ENCODE data around the gene C19orf53.
A peak's percentile ranks its signal among the peaks of the same experiment; 100 is the strongest.

C19orf53 gene

GRCh38 chr19:13774217-13775191, at the start of gene C19orf53:
TSS of gene C19orf53 (plus strand) at chr19:13774456. CDS start at chr19:13774478, 22 bp downstream.
- H3K9me3 Mint-ChIP-seq, result no peaks in the 10 kb centered on the region
- CTCF ChIA-PET, result interaction anchor here (0.7 to 2.3 kb wide), 5 partner anchors 9 to 497 kb away, joined by 3 to 8 read pairs (median 5); no protein-coding TSS in a partner anchor

GRCh38 chr19:13726323-13726722, 47.9 kb upstream of the C19orf53 start:
- Mint-ChIP-seq H3K4me3 (no peak overlapping the region), H3K27me3 (no peaks in the 10 kb centered on the region), H3K36me3 (no peaks in the 10 kb centered on the region), H3K4me1 (peaks cover 12% of the 10 kb centered on the region), H3K9me3 (no peaks in the 10 kb centered on the region), H3K27ac (no peak overlapping the region)
- CTCF ChIA-PET, result interaction anchor here (0.6 kb wide), 1 partner anchor 136 kb away, joined by 3 read pairs; no protein-coding TSS in a partner anchor
- no peak for DNase-seq

More at GRCh38 chr19:13774217-13775191, at the start of gene C19orf53:
- H3K4me3 Mint-ChIP-seq, result peak within 1 kb of the TSS; percentile 97
- H3K27me3 Mint-ChIP-seq, result no peaks in the 10 kb centered on the region
- peaks cover 36% of the 10 kb centered on the region for H3K36me3 Mint-ChIP-seq
- DNase-seq, result peak; percentile 94
- H3K4me1 Mint-ChIP-seq, result peaks cover 25% of the 10 kb centered on the region
- H3K27ac Mint-ChIP-seq, result peak within 1 kb of the TSS; percentile 90

DNA sequence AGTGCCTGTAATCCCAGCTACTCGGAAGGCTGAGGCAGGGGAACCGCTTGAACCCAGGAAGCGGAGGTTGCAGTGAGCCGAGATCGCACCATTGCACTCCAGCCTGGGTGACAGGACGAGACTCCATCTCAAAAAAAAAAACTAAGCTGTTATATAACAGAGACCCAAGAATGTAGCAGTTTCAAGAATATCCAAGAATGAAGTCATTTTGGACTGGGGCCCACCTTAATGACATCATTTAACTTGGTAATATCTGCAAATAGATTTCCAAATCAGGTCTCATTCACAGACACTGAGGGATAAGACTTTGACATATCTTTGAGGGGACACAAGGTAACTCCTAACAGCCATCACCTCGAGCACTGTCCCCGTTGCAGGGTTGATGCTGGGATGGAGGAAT, 46.5 kb upstream of the C19orf53 start:
- Mint-ChIP-seq H3K27me3 (no peaks in the 10 kb centered on the region), H3K4me3 (no peak overlapping the region), H3K4me1 (peaks cover 19% of the 10 kb centered on the region), H3K27ac (no peak overlapping the region), H3K9me3 (no peaks in the 10 kb centered on the region), H3K36me3 (no peaks in the 10 kb centered on the region)
- CTCF ChIA-PET, result no interaction called here
- DNase-seq, result no peak

DNA sequence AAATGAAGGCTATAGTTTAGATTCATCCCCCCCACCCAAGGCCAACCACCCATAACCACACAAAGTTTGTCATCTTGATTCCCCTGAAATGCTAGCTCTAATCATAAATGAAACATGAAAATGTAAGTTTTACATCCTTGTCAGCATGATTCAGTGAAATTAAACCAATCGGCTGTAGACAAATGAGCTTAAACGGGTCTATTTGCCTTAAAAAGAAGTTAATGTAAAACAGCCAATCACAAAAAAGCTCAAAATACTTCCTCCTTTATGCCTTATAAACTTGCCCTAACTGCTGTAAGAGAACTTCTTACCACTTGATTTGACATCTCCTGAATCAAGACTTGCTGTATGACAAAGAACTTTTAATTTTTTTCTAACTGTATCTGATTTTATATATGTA, 44.4 kb upstream of the C19orf53 start:
- DNase-seq, result no peak
- H3K36me3 Mint-ChIP-seq, result no peaks in the 10 kb centered on the region
- no peaks in the 10 kb centered on the region for H3K9me3 Mint-ChIP-seq
- peaks cover 19% of the 10 kb centered on the region for H3K4me1 Mint-ChIP-seq
- CTCF ChIA-PET, result no interaction called here
- H3K4me3 Mint-ChIP-seq, result no peak overlapping the region
- no peak overlapping the region for H3K27ac Mint-ChIP-seq
- H3K27me3 Mint-ChIP-seq, result no peaks in the 10 kb centered on the region

- CTCF ChIA-PET, result interaction anchor here (0.8 to 1.4 kb wide), 4 partner anchors 10 to 142 kb away, joined by 3 to 4 read pairs (median 4); no protein-coding TSS in a partner anchor
These were observed 42.9 kb upstream of the C19orf53 start for GRCh38 chr19:13731147-13731964.

DNA sequence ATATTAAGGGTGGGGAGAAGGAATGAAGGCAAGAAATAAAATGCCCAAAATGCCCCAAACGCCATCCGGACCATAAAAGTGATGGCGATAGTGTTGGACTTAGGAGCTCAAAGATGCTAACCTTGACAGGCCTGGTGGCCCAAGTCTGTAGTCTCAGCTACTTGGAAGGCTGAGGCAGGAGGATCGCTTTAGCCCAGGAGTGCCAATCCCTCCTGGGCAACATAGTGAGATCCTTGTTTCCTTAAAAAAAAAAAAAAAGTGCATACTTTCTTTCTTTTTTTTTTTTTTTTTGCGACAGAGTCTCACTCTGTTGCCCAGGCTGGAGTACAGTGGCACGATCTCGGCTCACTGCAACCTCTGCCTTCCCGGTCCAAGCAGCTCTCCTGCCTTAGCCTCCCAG, 41.9 kb upstream of the C19orf53 start:
- CTCF ChIA-PET, result interaction anchor here (0.9 to 1.4 kb wide), 3 partner anchors 11 to 143 kb away, joined by 3 to 4 read pairs (median 3); no protein-coding TSS in a partner anchor
- H3K4me1 Mint-ChIP-seq, result peaks cover 19% of the 10 kb centered on the region

More at GRCh38 chr19:13731147-13731964, 42.9 kb upstream of the C19orf53 start:
- DNase-seq, result peak; percentile 97
- Mint-ChIP-seq H3K36me3 (peaks cover 2% of the 10 kb centered on the region), H3K27me3 (no peaks in the 10 kb centered on the region), H3K9me3 (no peaks in the 10 kb centered on the region), H3K4me1 (peaks cover 19% of the 10 kb centered on the region), H3K4me3 (peak overlapping the region; percentile 79), H3K27ac (peak overlapping the region; percentile 90)

DNA sequence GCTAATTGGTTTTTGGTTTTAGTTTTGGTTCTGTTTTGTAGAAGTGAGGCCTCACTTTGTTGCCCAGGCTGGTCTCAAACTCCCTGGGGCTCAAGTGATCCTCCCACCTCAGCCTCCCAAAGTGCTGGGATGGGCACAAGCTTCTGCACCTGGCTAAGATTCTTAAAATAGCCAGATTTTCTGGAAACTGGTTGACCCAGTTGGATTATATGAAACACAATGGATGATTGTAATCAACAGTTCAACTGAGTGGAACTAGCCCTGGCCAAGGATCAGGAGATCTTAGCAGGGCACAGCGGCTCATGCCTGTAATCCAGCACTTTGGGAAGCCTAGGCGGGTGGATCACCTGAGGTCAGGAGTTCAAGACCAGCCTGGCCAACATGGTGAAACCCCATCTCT, 39.5 kb upstream of the C19orf53 start:
- no peaks in the 10 kb centered on the region for H3K27me3 Mint-ChIP-seq
- no peaks in the 10 kb centered on the region for H3K9me3 Mint-ChIP-seq
- CTCF ChIA-PET, result no interaction called here
- DNase-seq, result no peak
- H3K27ac Mint-ChIP-seq, result no peak overlapping the region
- H3K4me3 Mint-ChIP-seq, result no peak overlapping the region
- H3K4me1 Mint-ChIP-seq, result peaks cover 19% of the 10 kb centered on the region
- peaks cover 2% of the 10 kb centered on the region for H3K36me3 Mint-ChIP-seq

More for the DNA sequence above, 41.9 kb upstream of the C19orf53 start:
- H3K27ac Mint-ChIP-seq, result no peak overlapping the region
- no peaks in the 10 kb centered on the region for H3K9me3 Mint-ChIP-seq
- H3K36me3 Mint-ChIP-seq, result peaks cover 2% of the 10 kb centered on the region
- H3K4me3 Mint-ChIP-seq, result peak overlapping the region; percentile 79
- no peaks in the 10 kb centered on the region for H3K27me3 Mint-ChIP-seq
- no peak for DNase-seq

- no peak for DNase-seq
- H3K9me3 Mint-ChIP-seq, result no peaks in the 10 kb centered on the region
- no peaks in the 10 kb centered on the region for H3K4me1 Mint-ChIP-seq
- H3K4me3 Mint-ChIP-seq, result no peak overlapping the region
- H3K27ac Mint-ChIP-seq, result no peak overlapping the region
- peaks cover 2% of the 10 kb centered on the region for H3K36me3 Mint-ChIP-seq
- H3K27me3 Mint-ChIP-seq, result no peaks in the 10 kb centered on the region
- CTCF ChIA-PET, result no interaction called here
These were observed 36.2 kb upstream of the C19orf53 start for GRCh38 chr19:13738073-13738472.

GRCh38 chr19:13741893-13742292, 32.4 kb upstream of the C19orf53 start:
- CTCF ChIA-PET, result interaction anchor here (1.5 kb wide), 1 partner anchor 120 kb away, joined by 5 read pairs; no protein-coding TSS in a partner anchor
- H3K9me3 Mint-ChIP-seq, result no peaks in the 10 kb centered on the region

DNA sequence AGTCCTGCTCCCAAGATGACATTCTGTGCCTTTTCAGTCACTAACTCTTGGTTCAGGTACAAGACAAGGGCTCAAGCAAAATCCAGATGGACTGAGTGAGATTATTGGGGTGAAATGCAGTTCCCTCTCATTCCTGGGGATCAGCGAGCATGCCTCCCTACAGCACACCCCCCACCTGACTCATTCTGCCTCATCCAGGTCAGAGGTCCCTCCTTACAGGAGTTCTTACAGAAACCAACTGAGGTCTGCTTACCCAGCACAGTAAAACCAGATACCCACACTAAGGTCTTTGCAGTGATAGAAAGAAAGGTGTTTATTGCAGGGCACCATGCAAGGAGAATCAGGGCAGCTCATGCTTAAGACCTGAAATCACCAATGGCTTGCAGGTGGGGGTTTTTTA, 31.5 kb upstream of the C19orf53 start:
- no peak for DNase-seq
- Mint-ChIP-seq H3K27ac (no peak overlapping the region), H3K36me3 (no peaks in the 10 kb centered on the region), H3K4me3 (no peak overlapping the region), H3K27me3 (no peaks in the 10 kb centered on the region), H3K9me3 (no peaks in the 10 kb centered on the region), H3K4me1 (peaks cover 9% of the 10 kb centered on the region)
- CTCF ChIA-PET, result interaction anchor here (1.5 kb wide), 1 partner anchor 120 kb away, joined by 5 read pairs; no protein-coding TSS in a partner anchor

More at GRCh38 chr19:13741893-13742292, 32.4 kb upstream of the C19orf53 start:
- H3K4me1 Mint-ChIP-seq, result peaks cover 2% of the 10 kb centered on the region
- no peak overlapping the region for H3K27ac Mint-ChIP-seq
- H3K36me3 Mint-ChIP-seq, result no peaks in the 10 kb centered on the region
- H3K27me3 Mint-ChIP-seq, result no peaks in the 10 kb centered on the region
- DNase-seq, result no peak
- H3K4me3 Mint-ChIP-seq, result no peak overlapping the region

DNA sequence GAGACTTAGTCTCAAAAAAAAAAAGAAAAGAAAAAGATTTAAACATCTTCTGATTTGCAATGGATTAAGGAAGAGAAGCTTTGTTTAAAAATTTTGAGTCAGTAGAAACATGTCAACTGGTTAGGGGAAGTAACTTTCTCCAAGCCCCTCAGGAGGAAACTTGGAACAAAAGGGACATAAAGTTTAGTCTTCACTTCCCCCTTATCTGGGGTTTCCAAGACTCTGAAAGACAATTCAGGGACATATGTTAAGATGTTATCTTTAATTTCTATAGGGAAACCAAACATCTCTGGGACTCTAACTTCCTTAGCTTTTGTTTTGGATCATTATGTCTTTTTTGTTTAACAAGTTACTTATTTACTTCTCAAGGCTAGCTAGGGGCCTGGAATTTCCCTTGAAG, 30.1 kb upstream of the C19orf53 start:
- no peak overlapping the region for H3K4me3 Mint-ChIP-seq
- H3K27me3 Mint-ChIP-seq, result no peaks in the 10 kb centered on the region
- no peak for DNase-seq
- peaks cover 20% of the 10 kb centered on the region for H3K4me1 Mint-ChIP-seq
- no peaks in the 10 kb centered on the region for H3K36me3 Mint-ChIP-seq
- no peak overlapping the region for H3K27ac Mint-ChIP-seq
- no peaks in the 10 kb centered on the region for H3K9me3 Mint-ChIP-seq
- CTCF ChIA-PET, result no interaction called here

- peaks cover 37% of the 10 kb centered on the region for H3K4me1 Mint-ChIP-seq
- DNase-seq, result no peak
- no peaks in the 10 kb centered on the region for H3K27me3 Mint-ChIP-seq
- H3K9me3 Mint-ChIP-seq, result no peaks in the 10 kb centered on the region
- H3K36me3 Mint-ChIP-seq, result peaks cover 6% of the 10 kb centered on the region
- H3K4me3 Mint-ChIP-seq, result peak overlapping the region; percentile 93
- CTCF ChIA-PET, result no interaction called here
- H3K27ac Mint-ChIP-seq, result peak overlapping the region; percentile 94
These were observed 27.2 kb upstream of the C19orf53 start for GRCh38 chr19:13747098-13747453.

DNA sequence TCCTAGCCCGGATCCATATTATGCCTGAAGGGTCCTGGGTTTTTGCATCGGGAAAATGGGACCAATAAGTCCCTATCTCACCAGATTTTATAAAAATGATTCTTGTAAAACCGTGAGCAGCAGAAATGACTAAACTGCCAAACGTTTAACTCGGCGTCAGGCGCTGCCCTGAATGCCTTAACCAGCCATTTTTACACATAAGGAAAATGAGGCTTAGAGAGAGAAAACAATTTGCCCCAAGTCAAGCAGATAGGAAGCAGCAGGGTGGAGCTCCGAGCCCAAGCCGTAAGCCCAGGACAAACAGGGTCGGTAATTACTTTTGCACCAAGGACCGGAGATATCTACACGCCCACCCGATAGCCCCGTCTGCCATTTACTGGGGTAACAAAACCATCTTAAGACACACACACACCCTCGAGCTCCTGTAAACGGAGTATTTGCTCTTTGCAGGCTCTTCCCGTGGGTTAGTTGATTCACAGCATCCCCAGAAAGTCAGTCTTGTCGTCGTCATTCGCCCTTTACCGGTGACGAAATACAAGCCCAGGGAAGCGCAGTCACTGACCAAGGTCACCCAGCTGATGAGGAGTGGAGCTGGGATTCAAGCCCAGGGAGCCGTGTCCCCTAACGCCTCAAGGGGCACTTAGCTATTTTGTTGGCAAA, 26.0 kb upstream of the C19orf53 start:
- peak; percentile 32 for DNase-seq
- Mint-ChIP-seq H3K4me3 (peak overlapping the region; percentile 93), H3K9me3 (no peaks in the 10 kb centered on the region), H3K27me3 (no peaks in the 10 kb centered on the region), H3K27ac (peak overlapping the region; percentile 94), H3K4me1 (peaks cover 37% of the 10 kb centered on the region), H3K36me3 (peaks cover 10% of the 10 kb centered on the region)
- CTCF ChIA-PET, result interaction anchor here (0.8 to 1.5 kb wide), 2 partner anchors 114 to 170 kb away, joined by 3 to 6 read pairs; no protein-coding TSS in a partner anchor

Data from activated naive CD4-positive, alpha-beta T cell treated with anti-CD3 and anti-CD28 coated beads, Interleukin-2, amount 10 ng/mL, durations not matched to agents 7 days and 5 days (primary cell).